HCT116 (cell line): ENCODE data around the gene NDUFB10. TPM values are rescaled to one million over a fixed set of nuclear protein-coding genes. Genes with fewer than 3 reads are reported as not detected.
"Not testable (repeated sequence)": the region's sequence is repeated elsewhere in the genome, so short reads cannot be mapped to it uniquely, and the experiment has no call there.

Source experiments
- ATAC-seq: fragments of 200-7000 bp; cut with Tn5 transposase; 2 replicates; pipeline ENCODE4 v1.9.1; 2020; ENCODE audit warnings: mild to moderate bottlenecking, moderate library complexity
- BruUV-seq: library from RNA; stranded (reverse); fragments of 400-500 nt; replicated peaks from 2 replicates; lab custom pipeline; 2021; lab: Mats Ljungman, UMichigan
- CTCF ChIA-PET: fragments of 300-600 bp; sonication (Branson Sonifier 250); formaldehyde crosslinking; loops from one replicate; lab custom pipeline; 2021; ENCODE audit warnings: antibody characterized with exemption; lab: Charles Lee
- POLR2A ChIA-PET: fragments of 300-600, 350-600 bp; sonication (Branson Sonifier 250); formaldehyde crosslinking; loops from one replicate; lab custom pipeline; 2021; ENCODE audit warnings: antibody characterized with exemption; lab: Charles Lee
- RAD21 ChIA-PET, 2 experiments: fragments of 300-600 bp; sonication (Branson Sonifier 250); formaldehyde crosslinking; loops; one replicate each; lab custom pipeline; 2023; ENCODE audit warnings: low total read pairs in 2 of 2; ENCODE audit not compliant: uncharacterized antibody in 2 of 2, unreplicated experiment in 2 of 2, low non-redundant PET in 1 of 2; lab: Charles Lee
- DNase-seq: peaks from one replicate; pipeline ENCODE4 v3.0.0-alpha.2; 2010; ENCODE audit warnings: low read depth, low spot score
- H2AFZ ChIP-seq: fragments of 200-600 bp; shearing (Covaris generic), sonication (generic); 2 replicates; pipeline ENCODE4 v1.6.1; 2017; ENCODE audit warnings: low read depth, mixed run types, mixed read lengths, antibody characterized with exemption, low read length; ENCODE audit not compliant: poor library complexity, severe bottlenecking
- H3K27ac ChIP-seq: 2 replicates; pipeline ENCODE4 v1.5.1; 2012; ENCODE audit warnings: low read depth, low read length
- H3K27me3 ChIP-seq: fragments of 200-600 bp; sonication (generic); 2 replicates; pipeline ENCODE4 v1.6.1; 2016; ENCODE audit warnings: mixed run types, low read length, mixed read lengths; ENCODE audit not compliant: insufficient read depth
- H3K36me3 ChIP-seq, 2 experiments: fragments of 200-500 bp in 1 of 2; fragments of 200-600 bp in 1 of 2; sonication (Bioruptor generic) in 1 of 2; sonication (generic) in 1 of 2; 2 replicates each; pipeline versions ENCODE4 v1.5.1 to v1.6.1; 2014 to 2016; ENCODE audit warnings: low read length in 2 of 2, inconsistent platforms in 1 of 2, mixed read lengths in 1 of 2, mixed run types in 1 of 2; ENCODE audit not compliant: insufficient read depth in 2 of 2, control insufficient read depth in 1 of 2
- H3K4me1 ChIP-seq, 2 experiments: fragments of 200-600 bp in 1 of 2; sonication (generic) in 1 of 2; 2 replicates each; pipeline versions ENCODE4 v1.5.1 to v1.6.1; 2012 to 2017; ENCODE audit warnings: low read length in 2 of 2, inconsistent platforms in 1 of 2, mild to moderate bottlenecking in 1 of 2, mixed read lengths in 1 of 2, mixed run types in 1 of 2, moderate library complexity in 1 of 2; ENCODE audit not compliant: insufficient read depth in 2 of 2, control insufficient read depth in 1 of 2
- H3K4me2 ChIP-seq: fragments of 200-600 bp; sonication (generic); 2 replicates; pipeline ENCODE4 v1.6.1; 2017; ENCODE audit warnings: mixed run types, low read length, mixed read lengths
- H3K4me3 ChIP-seq, 2 experiments: fragments of 200-600 bp in 1 of 2; sonication (generic) in 1 of 2; replicated peaks in 1 of 2; 2 replicates each; pipeline ENCODE4 v1.5.1; 2011 to 2016; ENCODE audit warnings: low read length in 2 of 2, control low read depth in 1 of 2, low read depth in 1 of 2, mild to moderate bottlenecking in 1 of 2, mixed read lengths in 1 of 2, mixed run types in 1 of 2
- H3K79me2 ChIP-seq: fragments of 200-600 bp; sonication (generic); 2 replicates; pipeline ENCODE4 v1.6.1; 2017; ENCODE audit warnings: mild to moderate bottlenecking, mixed run types, low read length, moderate library complexity, mixed read lengths; ENCODE audit not compliant: insufficient read depth
- H3K9ac ChIP-seq: fragments of 200-600 bp; sonication (generic); 2 replicates; pipeline ENCODE4 v1.6.1; 2016; ENCODE audit warnings: low read length, mixed read lengths
- H3K9me2 ChIP-seq: fragments of 200-600 bp; sonication (generic), shearing (Covaris generic); 2 replicates; pipeline ENCODE4 v1.6.1; 2017; ENCODE audit warnings: mixed run types, mild to moderate bottlenecking, moderate library complexity; ENCODE audit not compliant: insufficient read depth
- H3K9me3 ChIP-seq, 2 experiments: fragments of 200-500 bp in 1 of 2; fragments of 200-600 bp in 1 of 2; sonication (Bioruptor generic) in 1 of 2; sonication (generic) in 1 of 2; 2 replicates each; pipeline ENCODE4 v1.6.1; 2014 to 2017; ENCODE audit warnings: low read length in 2 of 2, mixed read lengths in 2 of 2, inconsistent platforms in 1 of 2, low read depth in 1 of 2, mild to moderate bottlenecking in 1 of 2, mixed run types in 1 of 2, moderate library complexity in 1 of 2; ENCODE audit not compliant: control insufficient read depth in 1 of 2, insufficient read depth in 1 of 2
- H4K20me1 ChIP-seq: fragments of 200-600 bp; sonication (generic), shearing (Covaris generic); 2 replicates; pipeline ENCODE4 v1.6.1; 2017; ENCODE audit warnings: mixed run types, mild to moderate bottlenecking, moderate library complexity; ENCODE audit not compliant: insufficient read depth
- CEBPB ChIP-seq: IDR thresholded peaks from 2 replicates; pipeline ENCODE4 v1.6.1; 2012; ENCODE audit warnings: low read depth
- EGR1 ChIP-seq: IDR thresholded peaks from 2 replicates; pipeline ENCODE4 v1.6.1; 2012; ENCODE audit warnings: low read depth
- ELF1 ChIP-seq: IDR thresholded peaks from 2 replicates; pipeline ENCODE4 v1.6.1; 2012; ENCODE audit warnings: low read depth, borderline replicate concordance
- EZH2phosphoT487 ChIP-seq: fragments of 200-600 bp; IDR thresholded peaks from 2 replicates; pipeline ENCODE4 v1.6.1; 2018; ENCODE audit warnings: antibody characterized with exemption, borderline replicate concordance
- SP1 ChIP-seq: IDR thresholded peaks from 2 replicates; pipeline ENCODE4 v1.6.1; 2012; ENCODE audit warnings: low read depth
- SRF ChIP-seq: IDR thresholded peaks from 2 replicates; pipeline ENCODE4 v1.6.1; 2012; ENCODE audit warnings: low read depth
- TCF7L2 ChIP-seq: IDR thresholded peaks from 2 replicates; pipeline ENCODE4 v1.7.0; 2011; ENCODE audit warnings: borderline replicate concordance, inconsistent platforms; ENCODE audit not compliant: insufficient read depth, insufficient read length; ENCODE audit errors: extremely low read depth
- intact Hi-C: fragments of 100-400 bp; cut with micrococcal nuclease; formaldehyde crosslinking; loops from 2 replicates; pipeline ENCODE4 v1.10.0; 2022
- total RNA-seq: library from RNA; stranded (reverse); gene quantifications from one replicate; pipeline ENCODE4 v1.2.1, GENCODE V29; 2021; ENCODE audit not compliant: unreplicated experiment
- TF ChIP-seq, protein P1 (sequence below): IDR thresholded peaks from 2 replicates; pipeline ENCODE4 v1.6.1; 2012; ENCODE audit warnings: low read depth
- TF ChIP-seq, protein P2 (sequence below): IDR thresholded peaks from 2 replicates; pipeline ENCODE4 v1.6.1; 2011; ENCODE audit warnings: mild to moderate bottlenecking, low read length, moderate library complexity; ENCODE audit not compliant: insufficient replicate concordance; ENCODE audit errors: extremely low read depth
- TF ChIP-seq, protein P3 (sequence below), 3 experiments: fragments of 200-600 bp in 1 of 3; sonication (generic) in 1 of 3; IDR thresholded peaks in 2 of 3; conservative IDR thresholded peaks in 1 of 3; 2 replicates each; pipeline ENCODE4 v1.5.1; 2012 to 2017; ENCODE audit warnings: low read depth in 2 of 3, low read length in 2 of 3, antibody characterized with exemption in 1 of 3, borderline replicate concordance in 1 of 3, control low read depth in 1 of 3, mild to moderate bottlenecking in 1 of 3, mixed read lengths in 1 of 3, mixed run types in 1 of 3, moderate library complexity in 1 of 3; ENCODE audit not compliant: insufficient read depth in 1 of 3
- TF ChIP-seq, protein P4 (sequence below): IDR thresholded peaks from 2 replicates; pipeline ENCODE4 v1.6.1; 2012

NDUFB10 gene
- total RNA-seq, 1 experiment from 2014 or later = 273 TPM

DNA sequence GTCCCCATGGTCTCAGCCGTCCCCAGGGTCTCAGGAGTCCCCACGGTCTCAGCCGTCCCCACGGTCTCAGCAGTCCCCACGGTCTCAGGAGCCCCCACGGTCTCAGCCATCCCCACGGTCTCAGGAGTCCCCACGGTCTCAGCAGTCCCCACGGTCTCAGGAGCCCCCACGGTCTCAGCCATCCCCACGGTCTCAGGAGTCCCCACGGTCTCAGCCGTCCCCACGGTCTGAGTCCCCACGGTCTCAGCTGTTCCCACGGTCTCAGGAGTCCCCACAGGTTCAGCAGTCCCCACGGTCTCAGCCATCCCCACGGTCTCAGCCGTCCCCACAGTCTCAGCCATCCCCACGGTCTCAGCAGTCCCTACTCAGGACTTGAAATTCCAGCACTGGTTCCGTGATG lies 39.2 kb upstream of the NDUFB10 start:
- H2AFZ ChIP-seq, H3K9me3 ChIP-seq, H3K27me3 ChIP-seq, H3K36me3 ChIP-seq, H3K79me2 ChIP-seq, H3K9me2 ChIP-seq, H3K9ac ChIP-seq, H3K4me2 ChIP-seq, DNase-seq, H3K4me3 ChIP-seq, intact Hi-C loops, BruUV-seq, ATAC-seq, RAD21 ChIA-PET, CTCF ChIA-PET, H4K20me1 ChIP-seq, H3K27ac ChIP-seq: not testable (repeated sequence)
- POLR2A ChIA-PET = interaction anchor here (1.2 kb wide), 1 partner anchor 23 kb away, joined by 3 read pairs; the partner anchor contains the start of gene MSRB1
- peaks cover 22 to 32% of the 10 kb centered on the region in 2 experiments for H3K4me1 ChIP-seq

DNA sequence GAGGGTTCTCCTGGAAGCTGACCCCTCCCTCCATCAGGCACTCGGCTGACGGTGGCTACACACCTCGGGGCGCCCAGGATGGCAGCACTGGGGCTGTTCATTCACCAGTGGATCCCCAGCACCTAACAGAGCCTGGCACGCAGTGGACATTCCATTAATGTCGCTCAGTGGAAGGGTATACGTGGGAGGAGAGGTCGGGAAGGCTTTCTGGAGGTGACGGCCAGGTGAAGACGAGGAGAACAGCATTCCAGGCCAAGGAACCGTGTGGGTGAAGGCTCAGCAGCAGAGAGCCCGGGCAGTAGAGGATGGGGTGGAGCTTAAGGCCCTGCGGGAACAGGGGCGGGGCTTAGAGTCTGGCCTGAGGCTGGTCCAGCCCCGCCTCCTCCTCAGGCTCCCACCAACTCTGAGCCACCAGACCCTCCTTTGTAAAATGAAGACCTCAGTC lies 38.6 kb upstream of the NDUFB10 start:
- ATAC-seq (peak; percentile 90), DNase-seq (no peak)
- Histone ChIP-seq H2AFZ (peak overlapping the region; percentile 69), H3K79me2 (no peaks in the 10 kb centered on the region), H3K27me3 (no peaks in the 10 kb centered on the region), H3K9me2 (no peaks in the 10 kb centered on the region), H3K4me3 (peak overlapping the region; percentile 10 to 12; a peak in 2 of 4 replicates), H3K27ac (no peak overlapping the region; the same call in 1 of the 2 replicates), H4K20me1 (no peaks in the 10 kb centered on the region), H3K4me1 (peaks cover 22 to 32% of the 10 kb centered on the region in 2 experiments), H3K36me3 (no peaks in the 10 kb centered on the region), H3K9me3 (no peaks in the 10 kb centered on the region), H3K9ac (no peak overlapping the region), H3K4me2 (peak overlapping the region; percentile 66)
- ChIA-PET POLR2A (interaction anchor here (0.7 to 1.2 kb wide), 3 partner anchors 9 to 22 kb away, joined by 3 read pairs; partner anchors contain the start of gene MSRB1), RAD21 (no interaction called here), CTCF (no interaction called here)
- no TSS peak for BruUV-seq
- intact Hi-C loops = no loop called here
- TF ChIP-seq SP1 (no peak), CEBPB (no peak), EZH2phosphoT487 (no peak), TCF7L2 (no peak), EGR1 (no peak), ELF1 (no peak), SRF (no peak)
- TF ChIP-seq, protein P1, sequence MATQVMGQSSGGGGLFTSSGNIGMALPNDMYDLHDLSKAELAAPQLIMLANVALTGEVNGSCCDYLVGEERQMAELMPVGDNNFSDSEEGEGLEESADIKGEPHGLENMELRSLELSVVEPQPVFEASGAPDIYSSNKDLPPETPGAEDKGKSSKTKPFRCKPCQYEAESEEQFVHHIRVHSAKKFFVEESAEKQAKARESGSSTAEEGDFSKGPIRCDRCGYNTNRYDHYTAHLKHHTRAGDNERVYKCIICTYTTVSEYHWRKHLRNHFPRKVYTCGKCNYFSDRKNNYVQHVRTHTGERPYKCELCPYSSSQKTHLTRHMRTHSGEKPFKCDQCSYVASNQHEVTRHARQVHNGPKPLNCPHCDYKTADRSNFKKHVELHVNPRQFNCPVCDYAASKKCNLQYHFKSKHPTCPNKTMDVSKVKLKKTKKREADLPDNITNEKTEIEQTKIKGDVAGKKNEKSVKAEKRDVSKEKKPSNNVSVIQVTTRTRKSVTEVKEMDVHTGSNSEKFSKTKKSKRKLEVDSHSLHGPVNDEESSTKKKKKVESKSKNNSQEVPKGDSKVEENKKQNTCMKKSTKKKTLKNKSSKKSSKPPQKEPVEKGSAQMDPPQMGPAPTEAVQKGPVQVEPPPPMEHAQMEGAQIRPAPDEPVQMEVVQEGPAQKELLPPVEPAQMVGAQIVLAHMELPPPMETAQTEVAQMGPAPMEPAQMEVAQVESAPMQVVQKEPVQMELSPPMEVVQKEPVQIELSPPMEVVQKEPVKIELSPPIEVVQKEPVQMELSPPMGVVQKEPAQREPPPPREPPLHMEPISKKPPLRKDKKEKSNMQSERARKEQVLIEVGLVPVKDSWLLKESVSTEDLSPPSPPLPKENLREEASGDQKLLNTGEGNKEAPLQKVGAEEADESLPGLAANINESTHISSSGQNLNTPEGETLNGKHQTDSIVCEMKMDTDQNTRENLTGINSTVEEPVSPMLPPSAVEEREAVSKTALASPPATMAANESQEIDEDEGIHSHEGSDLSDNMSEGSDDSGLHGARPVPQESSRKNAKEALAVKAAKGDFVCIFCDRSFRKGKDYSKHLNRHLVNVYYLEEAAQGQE = no peak
- TF ChIP-seq, protein P2, sequence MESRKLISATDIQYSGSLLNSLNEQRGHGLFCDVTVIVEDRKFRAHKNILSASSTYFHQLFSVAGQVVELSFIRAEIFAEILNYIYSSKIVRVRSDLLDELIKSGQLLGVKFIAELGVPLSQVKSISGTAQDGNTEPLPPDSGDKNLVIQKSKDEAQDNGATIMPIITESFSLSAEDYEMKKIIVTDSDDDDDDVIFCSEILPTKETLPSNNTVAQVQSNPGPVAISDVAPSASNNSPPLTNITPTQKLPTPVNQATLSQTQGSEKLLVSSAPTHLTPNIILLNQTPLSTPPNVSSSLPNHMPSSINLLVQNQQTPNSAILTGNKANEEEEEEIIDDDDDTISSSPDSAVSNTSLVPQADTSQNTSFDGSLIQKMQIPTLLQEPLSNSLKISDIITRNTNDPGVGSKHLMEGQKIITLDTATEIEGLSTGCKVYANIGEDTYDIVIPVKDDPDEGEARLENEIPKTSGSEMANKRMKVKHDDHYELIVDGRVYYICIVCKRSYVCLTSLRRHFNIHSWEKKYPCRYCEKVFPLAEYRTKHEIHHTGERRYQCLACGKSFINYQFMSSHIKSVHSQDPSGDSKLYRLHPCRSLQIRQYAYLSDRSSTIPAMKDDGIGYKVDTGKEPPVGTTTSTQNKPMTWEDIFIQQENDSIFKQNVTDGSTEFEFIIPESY = no peak
- TF ChIP-seq, protein P3, sequence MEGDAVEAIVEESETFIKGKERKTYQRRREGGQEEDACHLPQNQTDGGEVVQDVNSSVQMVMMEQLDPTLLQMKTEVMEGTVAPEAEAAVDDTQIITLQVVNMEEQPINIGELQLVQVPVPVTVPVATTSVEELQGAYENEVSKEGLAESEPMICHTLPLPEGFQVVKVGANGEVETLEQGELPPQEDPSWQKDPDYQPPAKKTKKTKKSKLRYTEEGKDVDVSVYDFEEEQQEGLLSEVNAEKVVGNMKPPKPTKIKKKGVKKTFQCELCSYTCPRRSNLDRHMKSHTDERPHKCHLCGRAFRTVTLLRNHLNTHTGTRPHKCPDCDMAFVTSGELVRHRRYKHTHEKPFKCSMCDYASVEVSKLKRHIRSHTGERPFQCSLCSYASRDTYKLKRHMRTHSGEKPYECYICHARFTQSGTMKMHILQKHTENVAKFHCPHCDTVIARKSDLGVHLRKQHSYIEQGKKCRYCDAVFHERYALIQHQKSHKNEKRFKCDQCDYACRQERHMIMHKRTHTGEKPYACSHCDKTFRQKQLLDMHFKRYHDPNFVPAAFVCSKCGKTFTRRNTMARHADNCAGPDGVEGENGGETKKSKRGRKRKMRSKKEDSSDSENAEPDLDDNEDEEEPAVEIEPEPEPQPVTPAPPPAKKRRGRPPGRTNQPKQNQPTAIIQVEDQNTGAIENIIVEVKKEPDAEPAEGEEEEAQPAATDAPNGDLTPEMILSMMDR (IDR thresholded peaks at IDR 0.05 in 2 of 3, conservative IDR thresholded peaks at IDR 0.05 in 1 of 3; ENCODE audit: borderline replicate concordance in 1 of 3, insufficient read depth in 1 of 3, low read depth in 2 of 3, low read length in 2 of 3) = no peak
- TF ChIP-seq, protein P4, sequence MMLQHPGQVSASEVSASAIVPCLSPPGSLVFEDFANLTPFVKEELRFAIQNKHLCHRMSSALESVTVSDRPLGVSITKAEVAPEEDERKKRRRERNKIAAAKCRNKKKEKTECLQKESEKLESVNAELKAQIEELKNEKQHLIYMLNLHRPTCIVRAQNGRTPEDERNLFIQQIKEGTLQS = no peak
